HK-2 (cell line): ENCODE data around the gene TTYH1.

Experiments
- DNase-seq: peaks from one replicate; pipeline ENCODE4 v3.0.0-alpha.2; 2018; ENCODE audit not compliant: unreplicated experiment

TTYH1 gene

DNA sequence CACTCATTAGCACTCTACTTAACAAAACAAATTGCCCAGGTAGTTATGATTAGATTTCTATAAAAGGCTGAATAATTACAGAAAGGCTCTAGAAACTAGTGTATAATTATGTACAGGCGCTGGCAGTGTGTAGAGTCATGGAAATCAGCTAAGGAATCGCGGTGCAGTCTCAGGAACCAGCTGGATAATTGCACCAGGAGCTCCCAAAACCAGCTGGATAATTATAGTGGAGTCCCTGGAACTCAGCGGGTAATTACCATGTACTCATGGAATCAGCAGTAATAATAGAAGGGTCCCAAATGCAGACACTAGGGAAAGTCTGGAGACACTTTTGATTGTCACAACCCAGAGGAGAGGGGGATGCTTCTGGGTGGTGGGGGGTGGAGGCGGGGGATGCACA is 23.2 kb upstream of the TTYH1 start:
- no peak for DNase-seq

DNA sequence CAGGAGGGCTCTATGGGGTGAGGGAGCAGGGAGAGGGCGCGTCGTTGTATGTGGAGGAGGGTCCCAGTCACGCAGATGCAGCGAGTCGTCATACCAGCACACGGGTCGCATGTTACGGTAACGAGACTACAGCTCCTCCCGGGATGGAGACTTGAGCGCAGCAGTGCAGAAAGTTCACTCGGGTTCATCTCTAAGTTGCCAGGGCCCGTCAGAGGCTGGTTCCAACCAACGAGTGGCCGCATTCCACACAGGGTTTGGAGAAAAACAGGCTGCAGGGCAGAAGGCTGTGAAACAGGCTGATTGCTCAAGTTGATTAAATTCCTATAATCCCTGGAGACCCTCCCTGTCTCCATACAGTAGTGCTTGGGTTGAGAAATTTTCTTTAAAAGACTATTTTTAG is 21.9 kb upstream of the TTYH1 start:
- DNase-seq, result no peak

DNA sequence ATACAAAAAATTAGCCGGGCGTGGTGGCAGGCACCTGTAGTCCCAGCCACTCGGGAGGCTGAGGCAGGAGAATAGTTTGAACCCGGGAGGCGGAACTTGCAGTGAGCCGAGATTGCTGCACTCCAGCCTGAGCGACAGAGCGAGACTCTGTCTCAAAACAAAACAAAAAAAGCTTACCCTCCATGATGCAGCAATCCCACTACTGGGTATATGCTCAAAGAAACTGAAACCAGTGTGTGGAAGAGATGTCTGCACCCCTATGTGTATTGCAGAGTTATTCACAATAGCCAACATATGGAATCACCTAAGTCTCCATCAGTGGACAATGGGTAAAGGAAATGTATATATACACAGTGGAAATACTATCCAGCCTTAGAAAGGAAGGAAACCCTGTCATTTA is 19.6 kb upstream of the TTYH1 start:
- DNase-seq, result no peak

DNA sequence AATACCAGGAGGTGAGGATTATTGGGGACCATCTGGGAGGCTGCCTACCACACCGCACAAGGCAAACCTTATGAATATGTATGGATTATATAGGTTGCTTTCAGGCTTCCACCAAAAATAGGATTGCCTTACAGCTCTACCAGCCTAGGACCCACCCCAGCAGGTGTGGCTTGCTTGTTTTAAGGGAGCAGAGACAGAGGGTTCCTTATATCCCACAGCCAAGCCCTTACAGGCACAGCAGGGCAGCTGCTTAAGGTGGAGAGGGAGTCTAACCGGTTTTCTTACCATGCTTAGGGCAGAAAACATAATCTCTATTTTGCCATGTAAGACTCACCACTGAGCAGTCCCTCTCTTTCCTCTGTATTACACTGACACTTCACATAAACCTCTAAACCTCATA is 16.1 kb upstream of the TTYH1 start:
- no peak for DNase-seq

DNA sequence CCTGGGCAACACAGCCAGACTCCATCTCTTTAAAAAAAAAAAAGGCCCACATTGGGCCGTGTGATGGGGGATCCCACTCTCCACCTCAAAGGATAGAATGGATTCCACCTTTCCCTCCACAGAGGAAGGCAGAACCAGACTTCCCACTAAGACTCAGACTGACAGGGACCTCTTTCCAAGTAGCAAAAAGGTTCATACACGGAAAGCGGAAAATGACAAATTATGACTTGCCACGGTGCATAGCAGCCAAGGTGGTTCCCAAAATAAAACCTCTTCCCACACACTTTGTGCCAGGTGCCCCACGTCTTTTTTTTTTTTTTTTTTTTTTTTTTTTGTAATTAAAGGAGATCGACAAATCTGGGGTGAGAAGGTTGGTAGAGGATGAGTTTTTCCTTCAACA is 14.4 kb upstream of the TTYH1 start:
- DNase-seq, result no peak

DNA sequence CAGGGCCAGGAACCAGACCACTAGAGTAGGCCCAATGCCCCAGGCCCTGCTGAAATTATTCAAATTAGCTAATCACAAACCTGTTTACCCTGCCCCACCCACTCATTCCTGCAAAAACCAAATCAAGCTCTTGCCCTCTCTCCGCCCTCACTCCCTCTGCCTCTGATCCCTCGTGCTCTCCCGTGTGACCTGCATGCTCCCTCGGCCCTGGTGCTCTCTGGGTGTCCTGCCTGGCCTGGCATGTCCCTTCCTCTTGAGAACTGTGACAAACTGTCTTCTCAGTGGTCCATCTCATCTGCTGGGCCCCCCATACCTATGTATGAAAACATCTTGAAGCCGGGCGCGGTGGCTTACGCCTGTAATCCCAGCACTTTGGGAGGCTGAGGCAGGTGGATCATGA is 12.2 kb upstream of the TTYH1 start:
- no peak for DNase-seq

DNA sequence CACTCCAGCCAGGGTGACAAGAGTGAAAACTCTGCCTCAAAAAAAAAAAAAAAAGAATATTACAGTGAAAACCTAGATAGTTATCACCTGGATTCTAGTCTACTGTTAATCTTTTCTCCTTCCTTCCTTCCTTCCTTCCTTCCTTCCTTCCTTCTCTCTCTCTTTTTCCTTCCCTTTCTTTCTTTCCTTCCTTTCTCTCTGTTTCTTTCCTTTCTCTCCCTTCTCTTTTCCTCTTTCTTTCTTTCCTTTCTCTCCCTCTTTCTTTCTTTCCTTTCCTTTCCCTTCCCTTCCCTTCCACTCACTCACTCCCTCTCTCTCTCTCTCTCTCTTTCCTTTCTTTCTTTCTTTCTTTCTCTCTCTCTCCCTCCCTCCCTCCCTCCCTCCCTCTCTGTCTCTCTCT is 9.6 kb upstream of the TTYH1 start:
- no peak for DNase-seq

DNA sequence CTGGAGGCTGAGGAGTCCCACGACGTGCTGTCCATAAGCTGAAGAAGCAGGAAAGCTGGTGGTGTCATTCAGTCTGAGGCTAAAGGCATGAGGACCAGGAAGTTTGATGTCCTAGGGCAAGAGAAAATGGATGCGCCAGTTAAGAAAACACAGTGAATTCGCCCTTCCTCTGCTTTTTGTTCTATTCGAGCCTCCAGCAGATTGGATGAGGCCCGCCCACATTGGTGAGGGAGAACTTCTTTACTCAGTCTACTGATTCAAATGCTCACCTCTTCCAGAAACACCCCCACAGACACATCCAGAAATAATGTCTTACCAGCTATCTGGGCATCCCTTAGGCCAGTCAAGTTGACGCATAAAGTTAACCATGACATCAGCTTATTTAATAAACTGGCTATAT is 7.5 kb upstream of the TTYH1 start:
- DNase-seq, result no peak

DNA sequence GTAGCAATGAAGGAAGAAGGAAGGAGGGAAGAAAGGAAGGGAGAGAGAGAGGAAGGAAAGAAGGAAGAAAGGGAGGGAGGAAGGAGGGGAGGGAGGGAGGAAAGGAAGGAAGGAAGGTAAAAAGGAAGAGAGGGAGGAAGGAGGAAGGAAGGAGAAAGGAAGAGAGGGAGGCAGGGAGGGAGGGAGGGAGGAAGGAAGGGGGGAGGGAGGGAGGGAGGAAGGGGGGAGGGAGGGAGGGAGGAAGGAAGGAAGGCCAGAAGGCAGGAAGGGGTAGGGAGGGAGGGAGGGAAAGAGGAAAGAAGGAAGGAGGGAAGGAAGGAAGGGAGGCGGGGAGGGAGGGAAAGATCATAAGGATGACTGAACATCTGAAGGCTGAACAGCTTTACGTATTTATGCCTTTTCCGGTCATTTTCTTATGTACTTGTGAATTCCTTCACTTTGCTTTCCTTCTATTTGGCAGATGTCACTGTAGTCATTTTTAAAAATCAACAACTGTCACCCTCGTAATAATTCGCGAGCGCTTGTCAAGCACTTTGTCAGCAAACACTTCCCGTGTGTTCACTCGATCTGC is 6.7 kb upstream of the TTYH1 start:
- DNase-seq, result no peak

DNA sequence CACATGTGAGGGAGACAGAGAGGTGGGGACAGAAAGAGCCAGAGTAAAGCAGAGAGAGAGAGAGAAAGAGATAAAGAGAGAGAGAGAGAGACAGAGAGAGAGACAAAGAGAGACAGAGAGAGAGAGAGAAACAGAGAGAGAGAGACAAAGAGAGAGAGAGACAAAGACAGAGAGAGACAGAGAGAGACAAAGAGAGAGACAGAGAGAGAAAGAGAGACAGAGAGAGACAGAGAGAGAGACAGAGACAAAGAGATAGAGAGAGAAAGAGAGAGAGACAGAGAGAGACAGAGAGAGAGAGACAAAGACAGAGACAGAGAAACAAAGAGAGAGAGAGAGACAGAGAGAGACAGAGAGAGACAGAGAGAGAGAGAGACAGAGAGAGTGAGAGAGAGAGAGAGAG is 4.2 kb upstream of the TTYH1 start:
- no peak for DNase-seq

DNA sequence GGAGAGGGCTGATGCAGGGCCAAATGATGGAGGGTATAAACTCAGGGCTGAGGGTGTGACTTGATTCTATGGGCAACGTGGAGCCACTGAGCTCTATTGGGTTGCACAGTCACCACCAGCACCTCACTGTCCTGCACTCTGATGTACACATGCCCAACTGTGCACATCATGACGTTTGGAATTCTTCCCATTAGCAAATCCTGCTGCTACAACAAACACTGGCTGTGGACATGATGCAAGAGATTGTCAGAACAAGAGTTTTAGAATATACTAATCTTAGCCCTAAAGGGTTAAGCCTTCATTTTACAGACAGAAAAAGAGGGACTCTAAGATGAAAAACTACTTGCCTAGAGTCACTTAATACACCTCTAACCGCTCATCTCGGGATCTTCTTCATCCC is 2.4 kb upstream of the TTYH1 start:
- no peak for DNase-seq

DNA sequence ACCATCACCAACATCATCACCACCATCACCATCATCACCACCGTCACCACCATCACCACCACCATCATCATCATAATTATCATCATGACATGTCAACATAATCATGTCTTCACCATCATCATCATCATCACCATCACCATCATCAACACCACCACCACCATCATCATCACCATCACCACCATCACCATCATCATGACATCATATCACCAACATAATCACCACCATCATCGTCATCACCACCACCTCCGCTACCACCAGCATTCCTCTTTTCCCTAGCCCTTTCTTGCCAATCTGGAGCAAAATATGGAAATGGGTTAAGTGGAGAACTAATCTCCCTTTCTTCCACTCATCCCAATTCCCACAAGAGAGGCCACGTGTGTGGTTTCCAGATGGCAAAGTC is 1.1 kb upstream of the TTYH1 start:
- no peak for DNase-seq

DNA sequence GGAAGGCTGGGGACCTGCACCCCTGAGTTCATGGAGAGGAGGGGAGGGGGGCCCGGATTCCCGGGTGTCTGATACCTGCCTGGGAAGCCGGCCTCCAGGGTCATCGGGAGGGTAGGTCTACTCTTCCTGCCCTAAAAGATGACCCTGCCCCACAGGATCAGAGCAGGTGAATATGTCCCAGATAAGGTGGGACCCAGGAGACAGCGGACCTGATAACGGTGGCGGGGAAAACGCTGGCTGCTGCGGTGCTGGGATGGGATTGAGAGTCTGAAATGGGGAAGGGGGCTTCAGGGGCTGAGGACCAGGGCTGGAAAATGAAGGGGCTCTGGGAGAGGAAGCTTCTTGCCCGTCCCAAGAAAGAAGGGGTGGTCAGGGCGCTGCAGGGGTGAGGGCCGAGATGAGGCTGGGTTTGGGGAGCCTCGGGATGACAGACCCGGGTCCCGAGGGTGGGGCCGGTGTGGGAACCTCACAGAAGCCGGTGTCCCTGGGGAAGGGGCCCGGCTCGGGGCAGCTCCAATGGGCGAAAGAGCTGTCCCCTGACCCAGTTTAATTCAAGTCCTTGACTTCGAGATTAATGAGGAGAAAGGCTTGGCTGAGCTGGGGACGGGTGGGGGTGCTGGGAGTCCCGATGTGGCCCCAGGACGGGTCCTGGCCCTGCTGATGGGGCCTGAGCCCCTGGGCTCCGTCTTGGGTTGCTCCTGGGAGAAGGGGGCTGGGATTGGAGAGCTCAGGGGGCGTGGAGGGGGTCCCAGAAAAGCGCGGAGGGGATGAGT is 823 bp downstream of the TTYH1 start:
- DNase-seq, result no peak

DNA sequence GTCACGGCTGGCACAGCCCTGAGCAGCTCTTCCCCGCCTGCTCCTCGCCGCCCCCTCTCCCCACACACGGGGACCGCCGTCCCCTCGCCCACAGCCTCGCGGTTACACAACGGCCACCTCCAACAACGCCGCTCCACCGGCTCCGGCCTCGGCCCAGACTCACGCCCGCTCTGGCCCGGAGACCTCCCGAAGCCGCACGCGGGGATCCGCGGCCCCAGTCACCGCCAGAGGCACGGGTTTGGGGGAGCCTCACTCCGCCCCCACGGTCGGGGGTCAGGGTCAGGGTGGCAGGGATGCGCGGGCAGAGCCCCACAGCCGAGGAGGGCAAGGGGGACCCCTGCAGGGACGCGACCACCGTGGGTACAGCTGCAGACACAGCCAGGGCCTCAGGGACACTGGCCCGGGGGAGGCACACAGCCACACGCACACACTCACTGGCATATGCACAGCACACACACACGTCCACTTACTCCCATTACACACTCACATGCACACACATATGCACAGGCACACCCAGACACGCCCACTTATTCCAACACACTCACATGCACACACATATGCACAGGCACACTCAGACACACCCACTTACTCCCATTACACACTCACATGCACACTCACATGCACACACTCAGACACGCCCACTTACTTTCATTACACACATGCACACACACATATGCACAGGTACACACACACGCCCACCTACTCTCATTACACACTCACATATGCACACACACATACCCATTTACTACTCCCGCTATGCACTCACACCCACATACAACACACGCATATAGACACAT is 1.6 kb downstream of the TTYH1 start:
- no peak for DNase-seq

DNA sequence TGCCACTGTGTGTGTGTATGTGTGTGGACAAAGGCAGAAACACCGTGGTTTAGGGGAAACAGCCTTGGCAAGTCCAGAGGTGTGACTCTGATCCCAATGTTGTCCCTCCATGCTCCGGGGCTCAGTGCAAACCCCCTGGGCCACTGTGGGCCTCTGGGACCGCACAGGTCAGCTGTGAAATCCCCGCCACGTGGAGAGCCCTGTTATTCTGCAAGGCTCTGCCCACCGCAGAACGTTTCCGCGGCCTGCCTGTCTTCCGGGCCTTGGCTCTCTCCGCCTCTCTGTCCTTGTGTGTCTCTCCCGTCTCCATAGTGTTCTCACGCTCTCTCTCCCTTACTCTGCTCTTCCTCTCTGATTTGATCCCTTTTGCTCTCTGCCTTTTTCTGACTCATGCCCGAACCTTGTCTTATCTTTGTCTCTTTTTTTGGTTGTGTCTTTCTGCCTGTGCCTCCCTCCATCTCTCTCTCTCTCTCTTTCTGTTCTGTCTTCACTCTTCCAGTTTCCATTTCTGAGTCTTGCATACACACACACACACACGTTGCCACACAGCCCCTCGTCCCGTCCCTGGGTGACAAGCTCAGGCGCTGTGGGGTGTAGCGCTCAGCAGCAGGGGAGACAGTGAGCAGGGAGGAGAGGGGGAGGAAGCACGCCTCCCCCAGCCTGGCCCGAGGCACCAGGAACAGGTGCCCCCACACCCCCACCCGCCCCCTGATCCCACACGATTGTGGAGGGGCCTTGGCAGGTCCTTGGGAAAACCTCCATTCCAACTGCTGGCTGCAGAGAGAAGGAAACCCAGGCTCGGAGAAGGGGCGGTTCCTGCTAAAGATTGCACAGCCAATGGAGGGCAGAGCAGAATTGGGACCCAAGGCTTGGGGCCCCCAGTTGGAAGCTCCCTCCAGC is 3.0 kb downstream of the TTYH1 start:
- DNase-seq, result no peak

DNA sequence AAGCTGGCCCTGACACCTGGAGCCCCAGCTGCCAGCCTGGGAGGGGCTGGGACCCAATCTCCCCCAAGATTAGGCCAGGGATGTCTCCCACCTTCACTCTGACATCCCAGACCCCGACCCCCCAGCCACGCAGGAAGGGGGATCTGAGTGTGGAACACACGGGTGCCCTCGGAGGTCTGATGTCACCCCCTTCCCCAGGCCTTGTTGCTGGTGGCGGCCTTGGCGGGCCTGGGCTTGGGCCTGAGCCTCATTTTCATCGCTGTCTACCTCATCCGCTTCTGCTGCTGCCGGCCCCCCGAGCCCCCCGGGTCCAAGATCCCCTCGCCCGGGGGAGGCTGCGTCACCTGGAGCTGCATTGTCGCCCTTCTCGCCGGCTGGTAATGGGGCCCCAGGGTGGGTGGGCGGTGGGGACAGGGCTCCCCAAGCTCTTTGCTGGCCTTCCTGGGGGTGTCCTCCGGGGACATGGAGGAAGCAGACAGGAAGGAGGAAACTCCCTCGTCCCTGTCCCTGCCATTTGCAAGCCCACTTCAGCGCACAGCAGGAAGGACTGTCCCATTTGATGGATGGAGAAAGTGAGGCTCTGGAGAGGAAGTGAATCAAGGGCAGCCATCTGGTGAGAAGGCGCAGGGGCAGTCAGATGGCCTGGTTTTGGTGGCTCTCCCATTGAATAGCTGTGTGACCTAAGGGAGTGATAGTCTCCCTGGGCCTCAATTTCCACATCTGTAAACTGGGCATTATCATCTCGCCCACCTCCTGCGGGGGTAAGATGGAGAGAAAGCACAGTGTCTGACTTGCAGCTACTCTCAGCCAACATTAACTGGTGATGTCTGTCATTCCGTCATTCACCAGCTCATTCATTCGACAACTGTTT is 3.9 kb downstream of the TTYH1 start:
- DNase-seq, result no peak

DNA sequence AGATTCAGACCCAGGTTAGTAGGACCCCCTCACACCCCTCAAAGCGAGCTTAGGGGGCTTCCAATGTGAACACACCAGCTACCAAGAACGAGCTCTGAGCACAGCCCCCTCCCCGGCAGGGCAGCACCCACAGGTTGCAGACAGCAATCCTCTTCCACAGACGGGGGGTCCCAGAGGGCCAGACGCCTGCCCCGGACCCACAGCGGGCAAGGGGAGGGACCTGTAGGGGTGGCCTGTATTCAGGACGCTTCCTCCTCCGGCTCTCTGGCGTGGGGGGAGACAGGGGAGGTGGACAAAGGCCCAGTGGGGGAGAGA is 4.8 kb downstream of the TTYH1 start:
- DNase-seq, result no peak

DNA sequence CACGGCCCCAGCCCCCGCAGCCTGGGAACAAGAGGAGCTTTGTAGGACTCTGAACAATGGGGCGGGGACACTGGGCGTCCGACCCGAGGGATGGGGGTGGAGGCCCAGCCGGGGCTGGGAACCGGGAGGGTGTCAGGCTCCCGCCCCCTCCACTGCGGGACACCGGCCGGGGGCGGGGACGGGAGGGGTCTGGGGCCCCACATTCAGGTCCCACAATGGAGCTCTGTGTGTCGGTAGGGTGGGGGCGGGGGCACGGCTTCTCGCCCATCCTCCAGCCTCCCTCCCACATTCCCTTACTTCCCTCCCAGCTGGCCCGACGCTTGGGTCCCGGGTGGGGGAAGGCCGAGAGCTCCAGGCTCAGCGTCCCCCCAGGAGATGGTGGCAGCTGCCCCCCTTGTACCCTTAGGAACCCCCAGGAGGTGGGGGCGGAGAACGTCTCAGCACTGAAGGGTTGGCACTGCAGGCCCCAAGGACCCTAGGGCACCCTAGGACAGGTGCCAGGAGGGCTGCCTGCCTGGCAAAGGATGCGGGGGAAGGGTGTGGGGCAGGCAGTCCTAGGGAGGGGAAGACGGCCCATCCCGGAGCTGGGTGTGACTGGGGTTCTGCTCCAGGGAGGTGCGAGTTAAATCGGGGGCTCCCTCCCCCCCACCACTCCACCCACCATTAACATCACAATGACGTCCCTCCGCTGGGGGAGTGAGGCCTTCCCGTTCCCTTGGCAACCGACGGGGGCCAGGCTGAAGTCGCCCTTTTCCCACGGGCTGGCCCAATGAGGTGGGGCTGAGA is 5.3 kb downstream of the TTYH1 start:
- DNase-seq, result no peak

DNA sequence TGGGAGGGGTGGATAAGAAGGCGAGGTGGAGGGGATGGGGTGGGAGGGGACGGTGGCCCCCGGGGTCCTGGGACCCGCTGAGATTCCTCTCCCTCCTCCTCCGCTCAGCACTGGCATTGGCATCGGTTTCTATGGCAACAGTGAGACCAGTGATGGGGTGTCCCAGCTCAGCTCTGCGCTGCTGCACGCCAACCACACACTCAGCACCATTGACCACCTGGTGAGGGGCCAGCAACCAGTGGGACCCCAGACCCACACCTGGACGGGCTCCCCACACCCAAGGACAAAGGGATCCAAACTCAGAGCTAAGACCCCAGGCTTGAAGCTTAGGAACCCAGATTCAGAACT is 5.9 kb downstream of the TTYH1 start:
- no peak for DNase-seq

DNA sequence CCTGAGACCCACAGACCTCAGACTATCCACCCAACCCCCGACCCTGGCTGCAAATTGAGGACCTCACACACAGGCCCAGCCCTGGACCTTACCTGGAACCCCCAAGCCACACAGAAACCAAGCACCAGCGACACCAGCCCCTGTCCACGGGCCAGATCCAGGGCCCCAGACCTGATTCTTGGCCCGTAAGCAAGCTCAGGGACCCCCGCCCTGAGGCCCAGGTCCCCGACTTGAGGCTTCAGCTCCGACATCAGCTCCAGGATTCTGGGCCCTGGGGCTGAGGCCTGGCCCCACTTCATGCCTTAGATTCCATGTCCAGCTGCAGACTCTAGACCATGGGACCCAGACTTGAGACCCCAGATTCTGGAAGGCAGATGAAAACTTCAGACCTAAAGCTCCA is 6.3 kb downstream of the TTYH1 start:
- DNase-seq, result no peak

DNA sequence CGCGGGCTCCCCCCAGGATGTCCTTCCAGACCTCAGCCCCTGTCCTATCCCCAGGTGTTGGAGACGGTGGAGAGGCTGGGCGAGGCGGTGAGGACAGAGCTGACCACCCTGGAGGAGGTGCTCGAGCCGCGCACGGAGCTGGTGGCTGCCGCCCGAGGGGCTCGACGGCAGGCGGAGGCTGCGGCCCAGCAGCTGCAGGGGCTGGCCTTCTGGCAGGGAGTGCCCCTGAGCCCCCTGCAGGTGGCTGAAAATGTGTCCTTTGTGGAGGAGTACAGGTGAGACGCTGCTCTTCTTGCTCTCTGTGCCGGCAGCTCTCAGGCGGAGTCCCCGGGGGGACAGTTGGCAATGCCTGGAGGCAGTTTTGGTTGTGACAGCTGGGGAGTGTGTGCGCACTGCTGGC is 6.9 kb downstream of the TTYH1 start:
- DNase-seq, result no peak
